ENCODE results near the gene APOC3. TPM values are rescaled to one million over a fixed set of nuclear protein-coding genes. Genes with fewer than 3 reads are reported as not detected.

APOC3 gene
- total RNA-seq, 1 experiment from 2014 or later: not detected

DNA sequence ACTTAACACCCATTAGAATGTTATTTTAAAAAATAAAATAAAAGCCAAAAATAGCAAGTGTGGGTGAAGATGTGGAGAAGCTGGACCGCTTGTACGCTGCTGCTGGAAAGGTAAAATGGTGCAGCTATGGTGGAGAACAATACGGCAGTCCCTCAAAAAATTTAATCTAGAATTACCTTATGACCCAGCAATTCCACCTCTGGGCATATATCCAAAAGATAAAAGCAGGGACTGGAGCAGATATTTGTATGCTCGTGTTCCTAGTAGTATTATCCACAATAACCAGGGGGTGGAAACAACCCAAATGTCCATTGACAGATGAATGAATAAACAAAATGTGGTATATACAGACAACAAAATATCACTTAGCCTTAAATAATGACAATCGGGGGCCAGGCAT is 31.9 kb upstream of the APOC3 start:
- no CpG with 5 or more reads among the region's 5 CpGs for WGBS (ENCODE audit: extremely low coverage, insufficient read length, low lambda C conversion rate)
- Histone ChIP-seq H3K4me1 (ENCODE audit: insufficient read depth, low read length) (no peaks in the 10 kb centered on the region), H4K5ac (ENCODE audit: insufficient read length, low read depth, low read length) (no peak overlapping the region), H3K23ac (ENCODE audit: insufficient read length, low read depth, low read length) (no peak overlapping the region), H2BK12ac (ENCODE audit: insufficient read length, low read depth, low read length) (no peak overlapping the region), H2AFZ (ENCODE audit: low read length) (no peak overlapping the region), H3K79me2 (ENCODE audit: insufficient read depth, low read length) (no peaks in the 10 kb centered on the region), H2BK20ac (ENCODE audit: low read depth, low read length, poor library complexity, severe bottlenecking) (no peak overlapping the region), H3K9me3 (ENCODE audit: control insufficient read depth, low read depth, low read length) (no peaks in the 10 kb centered on the region), H3K4ac (ENCODE audit: low read depth, low read length) (no peak overlapping the region), H3K9ac (ENCODE audit: extremely low read depth, insufficient read length, low read length) (no peak overlapping the region), H2BK5ac (ENCODE audit: insufficient read length, low read length) (no peak overlapping the region), H3K27me3 (ENCODE audit: insufficient read depth, low read length) (no peaks in the 10 kb centered on the region), H3K56ac (ENCODE audit: insufficient read length, low read depth, low read length) (no peak overlapping the region), H3K14ac (ENCODE audit: insufficient read depth, low read length) (no peak overlapping the region), H4K20me1 (ENCODE audit: control insufficient read depth, insufficient read depth, insufficient read length) (no peaks in the 10 kb centered on the region), H3K27ac (ENCODE audit: insufficient read length, low read depth, low read length) (no peak overlapping the region), H3K18ac (ENCODE audit: insufficient read length, low read depth, low read length) (no peak overlapping the region), H4K8ac (replicated peaks; ENCODE audit: insufficient read length, low read depth, low read length) (no peak overlapping the region), H3K23me2 (ENCODE audit: insufficient read length, low read depth, low read length, poor library complexity, severe bottlenecking) (no peaks in the 10 kb centered on the region), H2BK15ac (ENCODE audit: low read depth, low read length) (no peak overlapping the region), H3K79me1 (ENCODE audit: insufficient read depth, low read depth, low read length, poor library complexity, severe bottlenecking) (no peaks in the 10 kb centered on the region), H2BK120ac (ENCODE audit: low read depth, low read length, poor library complexity, severe bottlenecking) (no peak overlapping the region), H4K91ac (ENCODE audit: insufficient read length, low read depth, low read length) (no peak overlapping the region), H3K4me2 (ENCODE audit: insufficient read depth, insufficient read length, low read length) (no peak overlapping the region), H2AK5ac (ENCODE audit: insufficient read length, low read length) (no peak overlapping the region), H3T11ph (ENCODE audit: low read length) (no peak overlapping the region)
- no peaks in the 10 kb centered on the region; the same call in 1 of the 2 replicates for H3K27me3 Mint-ChIP-seq (ENCODE audit: low read depth)
- DNase-seq: no peak
- H3K9me3 Mint-ChIP-seq: no peaks in the 10 kb centered on the region
- TF ChIP-seq, protein P1, sequence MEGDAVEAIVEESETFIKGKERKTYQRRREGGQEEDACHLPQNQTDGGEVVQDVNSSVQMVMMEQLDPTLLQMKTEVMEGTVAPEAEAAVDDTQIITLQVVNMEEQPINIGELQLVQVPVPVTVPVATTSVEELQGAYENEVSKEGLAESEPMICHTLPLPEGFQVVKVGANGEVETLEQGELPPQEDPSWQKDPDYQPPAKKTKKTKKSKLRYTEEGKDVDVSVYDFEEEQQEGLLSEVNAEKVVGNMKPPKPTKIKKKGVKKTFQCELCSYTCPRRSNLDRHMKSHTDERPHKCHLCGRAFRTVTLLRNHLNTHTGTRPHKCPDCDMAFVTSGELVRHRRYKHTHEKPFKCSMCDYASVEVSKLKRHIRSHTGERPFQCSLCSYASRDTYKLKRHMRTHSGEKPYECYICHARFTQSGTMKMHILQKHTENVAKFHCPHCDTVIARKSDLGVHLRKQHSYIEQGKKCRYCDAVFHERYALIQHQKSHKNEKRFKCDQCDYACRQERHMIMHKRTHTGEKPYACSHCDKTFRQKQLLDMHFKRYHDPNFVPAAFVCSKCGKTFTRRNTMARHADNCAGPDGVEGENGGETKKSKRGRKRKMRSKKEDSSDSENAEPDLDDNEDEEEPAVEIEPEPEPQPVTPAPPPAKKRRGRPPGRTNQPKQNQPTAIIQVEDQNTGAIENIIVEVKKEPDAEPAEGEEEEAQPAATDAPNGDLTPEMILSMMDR (conservative IDR thresholded peaks at IDR 0.05): no peak
- no peak overlapping the region for H3K4me3 Mint-ChIP-seq
- no peaks in the 10 kb centered on the region for H3K36me3 Mint-ChIP-seq (ENCODE audit: insufficient read depth in 1 of 3, low read depth in 3 of 3)
- H3K4me1 Mint-ChIP-seq: peaks cover 2 to 7% of the 10 kb centered on the region in 2 experiments; a peak in 2 of 4 replicates
- H3K27ac Mint-ChIP-seq: no peak overlapping the region
